Measurements from ENCODE around the gene TSHZ2. TPM values are rescaled to one million over a fixed set of nuclear protein-coding genes. Genes with fewer than 3 reads are reported as not detected.

Gene TSHZ2
- total RNA-seq, 1 experiment from 2014 or later: 0.07 TPM

DNA sequence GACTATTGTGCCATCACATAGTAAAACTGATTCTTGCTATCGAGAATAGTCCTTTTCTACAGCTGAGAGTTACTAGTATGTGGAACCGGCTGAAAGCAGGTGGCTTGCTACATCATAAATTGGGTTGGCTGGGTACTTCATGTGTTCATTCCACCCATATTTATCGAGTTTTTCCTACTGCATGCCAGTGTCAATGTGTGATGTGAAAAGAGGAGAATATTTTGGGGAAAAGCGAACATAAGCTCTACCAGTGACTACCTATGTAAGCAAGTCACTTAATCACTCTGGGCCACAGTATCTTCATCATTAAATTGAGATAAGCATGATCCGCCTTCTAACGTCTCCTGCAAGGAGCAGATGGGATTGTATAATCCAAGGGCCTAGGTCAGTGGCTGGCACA, 61.0 kb downstream of the TSHZ2 start:
- Mint-ChIP-seq H3K4me3 (no peak overlapping the region), H3K9me3 (no peaks in the 10 kb centered on the region), H3K36me3 (ENCODE audit: insufficient read depth in 1 of 3, low read depth in 3 of 3) (no peaks in the 10 kb centered on the region), H3K27me3 (ENCODE audit: low read depth) (peaks cover 2% of the 10 kb centered on the region), H3K27ac (no peak overlapping the region), H3K4me1 (peaks cover 5% of the 10 kb centered on the region in 2 experiments)
- no CpG with 5 or more reads among the region's 6 CpGs for WGBS (ENCODE audit: extremely low coverage, insufficient read length, low lambda C conversion rate)
- H2AFZ ChIP-seq (ENCODE audit: low read length): no peak overlapping the region
- no peaks in the 10 kb centered on the region for H3K9me3 ChIP-seq (ENCODE audit: control insufficient read depth, low read depth, low read length)
- no peak overlapping the region for H3T11ph ChIP-seq (ENCODE audit: low read length)
- H3K4me1 ChIP-seq (ENCODE audit: insufficient read depth, low read length): no peaks in the 10 kb centered on the region; the same call in 1 of the 2 replicates
- H4K20me1 ChIP-seq (ENCODE audit: control insufficient read depth, insufficient read depth, insufficient read length): no peaks in the 10 kb centered on the region
- H4K91ac ChIP-seq (ENCODE audit: insufficient read length, low read depth, low read length): no peak overlapping the region
- H3K4ac ChIP-seq (ENCODE audit: low read depth, low read length): no peak overlapping the region
- TF ChIP-seq, protein P1, sequence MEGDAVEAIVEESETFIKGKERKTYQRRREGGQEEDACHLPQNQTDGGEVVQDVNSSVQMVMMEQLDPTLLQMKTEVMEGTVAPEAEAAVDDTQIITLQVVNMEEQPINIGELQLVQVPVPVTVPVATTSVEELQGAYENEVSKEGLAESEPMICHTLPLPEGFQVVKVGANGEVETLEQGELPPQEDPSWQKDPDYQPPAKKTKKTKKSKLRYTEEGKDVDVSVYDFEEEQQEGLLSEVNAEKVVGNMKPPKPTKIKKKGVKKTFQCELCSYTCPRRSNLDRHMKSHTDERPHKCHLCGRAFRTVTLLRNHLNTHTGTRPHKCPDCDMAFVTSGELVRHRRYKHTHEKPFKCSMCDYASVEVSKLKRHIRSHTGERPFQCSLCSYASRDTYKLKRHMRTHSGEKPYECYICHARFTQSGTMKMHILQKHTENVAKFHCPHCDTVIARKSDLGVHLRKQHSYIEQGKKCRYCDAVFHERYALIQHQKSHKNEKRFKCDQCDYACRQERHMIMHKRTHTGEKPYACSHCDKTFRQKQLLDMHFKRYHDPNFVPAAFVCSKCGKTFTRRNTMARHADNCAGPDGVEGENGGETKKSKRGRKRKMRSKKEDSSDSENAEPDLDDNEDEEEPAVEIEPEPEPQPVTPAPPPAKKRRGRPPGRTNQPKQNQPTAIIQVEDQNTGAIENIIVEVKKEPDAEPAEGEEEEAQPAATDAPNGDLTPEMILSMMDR (conservative IDR thresholded peaks at IDR 0.05): no peak
- no peaks in the 10 kb centered on the region for H3K23me2 ChIP-seq (ENCODE audit: insufficient read length, low read depth, low read length, poor library complexity, severe bottlenecking)
- H2AK5ac ChIP-seq (ENCODE audit: insufficient read length, low read length): no peak overlapping the region
- H3K56ac ChIP-seq (ENCODE audit: insufficient read length, low read depth, low read length): no peak overlapping the region
- DNase-seq: no peak
- H3K79me2 ChIP-seq (ENCODE audit: insufficient read depth, low read length): no peaks in the 10 kb centered on the region
- no peak overlapping the region for H3K18ac ChIP-seq (ENCODE audit: insufficient read length, low read depth, low read length)
- H4K8ac ChIP-seq (replicated peaks; ENCODE audit: insufficient read length, low read depth, low read length): no peak overlapping the region
- H3K4me2 ChIP-seq (ENCODE audit: insufficient read depth, insufficient read length, low read length): no peak overlapping the region
- H3K27me3 ChIP-seq (ENCODE audit: insufficient read depth, low read length): no peaks in the 10 kb centered on the region
- no peak overlapping the region for H3K23ac ChIP-seq (ENCODE audit: insufficient read length, low read depth, low read length)
- H2BK12ac ChIP-seq (ENCODE audit: insufficient read length, low read depth, low read length): no peak overlapping the region
- H3K27ac ChIP-seq (ENCODE audit: insufficient read length, low read depth, low read length): no peak overlapping the region
- no peak overlapping the region for H2BK5ac ChIP-seq (ENCODE audit: insufficient read length, low read length)
- H2BK15ac ChIP-seq (ENCODE audit: low read depth, low read length): no peak overlapping the region
- no peak overlapping the region for H2BK120ac ChIP-seq (ENCODE audit: low read depth, low read length, poor library complexity, severe bottlenecking)
- no peaks in the 10 kb centered on the region for H3K79me1 ChIP-seq (ENCODE audit: insufficient read depth, low read depth, low read length, poor library complexity, severe bottlenecking)
- no peak overlapping the region for H4K5ac ChIP-seq (ENCODE audit: insufficient read length, low read depth, low read length)
- no peak overlapping the region for H2BK20ac ChIP-seq (ENCODE audit: low read depth, low read length, poor library complexity, severe bottlenecking)
- no peak overlapping the region for H3K9ac ChIP-seq (ENCODE audit: extremely low read depth, insufficient read length, low read length)
- no peak overlapping the region for H3K14ac ChIP-seq (ENCODE audit: insufficient read depth, low read length)

Measured in H9 (cell line).